NCI-H187 treated with DMSO at 0.1 percent for 48 hours (cell line): ENCODE data around the gene SRD5A3.

ENCODE experiments used
- DNase-seq: peaks from one replicate; lab custom pipeline; 2025; lab: John Stamatoyannopoulos, UW

Gene SRD5A3

DNA sequence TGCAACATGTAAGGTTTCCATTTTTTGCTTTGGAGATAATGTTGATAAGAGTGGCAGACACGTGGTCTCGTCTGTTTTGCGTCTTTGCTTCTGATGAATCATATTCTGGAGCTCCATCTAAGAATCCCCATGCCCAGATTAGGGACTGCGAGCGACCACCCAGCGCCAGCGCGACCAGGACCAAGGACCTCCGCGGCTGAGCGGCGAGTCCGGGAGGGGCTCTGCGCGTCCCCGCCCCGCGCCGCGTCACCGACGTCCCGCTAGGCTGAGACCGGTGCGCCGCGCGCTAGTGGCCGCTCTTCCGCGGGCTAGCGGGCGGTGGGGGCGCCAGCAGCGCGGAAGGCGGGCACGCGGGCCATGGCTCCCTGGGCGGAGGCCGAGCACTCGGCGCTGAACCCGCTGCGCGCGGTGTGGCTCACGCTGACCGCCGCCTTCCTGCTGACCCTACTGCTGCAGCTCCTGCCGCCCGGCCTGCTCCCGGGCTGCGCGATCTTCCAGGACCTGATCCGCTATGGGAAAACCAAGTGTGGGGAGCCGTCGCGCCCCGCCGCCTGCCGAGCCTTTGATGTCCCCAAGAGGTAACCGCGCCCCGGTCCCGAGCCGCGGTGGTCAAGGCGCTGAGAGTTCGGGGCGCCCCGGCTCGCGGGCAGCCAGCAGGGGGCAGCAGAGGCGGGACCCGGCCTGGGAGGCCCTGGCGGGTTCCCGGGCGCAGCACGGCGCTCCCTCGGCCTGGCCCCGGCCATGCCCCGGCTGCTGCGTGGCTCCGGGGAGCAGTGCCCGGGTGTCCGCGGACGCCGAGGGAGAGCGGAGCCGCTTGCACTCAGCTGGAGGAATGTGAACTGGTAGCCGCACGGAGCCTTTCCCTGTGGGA lies at the start of gene SRD5A3:
SRD5A3 (plus strand) TSS at position 263 of the 871 bp plus-strand sequence; CDS start at position 358, 95 bp downstream.
- no peak for DNase-seq

DNA sequence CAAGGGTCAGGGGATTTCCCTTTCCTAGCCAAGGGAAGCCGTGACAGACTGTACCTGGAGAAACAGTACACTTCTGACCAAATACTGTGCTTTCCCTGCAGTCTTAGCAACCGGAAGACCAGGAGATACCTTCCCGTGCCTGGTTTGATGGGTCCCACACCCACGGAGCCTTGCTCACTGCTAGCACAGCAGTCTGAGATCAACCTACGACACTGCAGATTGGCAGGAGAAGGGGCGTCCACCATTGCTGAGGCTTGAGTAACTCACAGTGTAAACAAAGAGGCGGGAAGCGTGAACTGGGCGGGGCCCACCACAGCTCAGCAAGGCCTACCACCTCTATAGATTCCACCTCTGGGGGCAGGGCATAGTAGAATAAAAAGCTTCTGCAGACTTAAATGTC lies 48.7 kb upstream of the SRD5A3 start:
- DNase-seq, result no peak

DNA sequence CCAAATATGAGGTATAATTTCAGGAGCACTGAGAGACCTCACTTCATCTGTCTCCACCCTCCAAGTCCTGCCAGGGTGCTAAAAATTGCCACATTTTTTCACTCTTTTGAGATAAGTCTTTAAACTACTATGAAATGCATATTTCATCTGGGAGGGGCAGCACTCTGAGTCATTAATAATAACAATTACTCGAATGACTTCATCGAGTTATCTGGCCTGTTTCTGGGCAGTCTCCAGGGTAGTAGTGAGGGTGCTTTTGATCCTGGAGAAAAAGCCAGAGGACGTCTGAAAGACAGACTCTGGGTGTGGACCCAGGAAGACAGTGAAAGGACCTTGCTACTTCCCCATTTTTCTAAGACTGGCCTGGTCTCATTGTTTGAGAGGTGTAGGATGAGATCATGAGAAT lies 42.3 kb upstream of the SRD5A3 start:
- DNase-seq, result no peak

DNA sequence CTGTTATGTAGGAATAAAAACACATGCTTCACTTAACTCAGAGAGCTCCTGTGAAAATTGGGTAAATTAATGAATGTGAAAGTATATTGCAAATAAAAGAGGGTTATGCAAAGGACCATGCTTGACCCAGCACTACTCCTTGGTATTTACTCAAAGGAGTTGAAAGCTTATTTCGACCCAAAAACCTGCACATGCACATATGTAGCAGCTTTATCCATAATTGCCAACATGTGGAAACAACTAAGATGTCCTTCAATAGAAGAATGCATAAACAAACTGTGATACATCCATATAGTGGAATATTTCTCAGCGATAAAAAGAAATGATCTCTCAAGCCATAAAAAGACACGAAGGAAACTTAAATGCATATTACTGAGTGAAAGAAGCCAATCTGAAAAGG lies 41.7 kb upstream of the SRD5A3 start:
- DNase-seq, result no peak

DNA sequence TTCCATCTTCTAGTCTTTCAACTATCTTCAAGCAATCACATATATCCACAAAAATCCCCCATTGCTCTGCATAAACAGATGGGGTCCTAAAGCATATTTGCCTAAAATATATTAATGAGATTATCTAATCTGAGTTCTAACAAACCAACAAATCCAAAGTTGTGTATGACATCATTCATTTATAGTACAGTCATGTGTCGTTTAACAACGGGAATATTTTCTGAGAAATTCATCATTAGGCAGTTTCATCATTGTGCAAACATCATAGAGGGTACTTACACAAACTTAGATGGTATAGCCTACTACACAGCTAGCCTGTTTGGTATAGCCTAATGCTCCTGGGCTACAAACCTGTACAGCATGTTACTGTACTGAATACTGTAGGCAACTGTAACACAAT lies 38.0 kb upstream of the SRD5A3 start:
- no peak for DNase-seq

DNA sequence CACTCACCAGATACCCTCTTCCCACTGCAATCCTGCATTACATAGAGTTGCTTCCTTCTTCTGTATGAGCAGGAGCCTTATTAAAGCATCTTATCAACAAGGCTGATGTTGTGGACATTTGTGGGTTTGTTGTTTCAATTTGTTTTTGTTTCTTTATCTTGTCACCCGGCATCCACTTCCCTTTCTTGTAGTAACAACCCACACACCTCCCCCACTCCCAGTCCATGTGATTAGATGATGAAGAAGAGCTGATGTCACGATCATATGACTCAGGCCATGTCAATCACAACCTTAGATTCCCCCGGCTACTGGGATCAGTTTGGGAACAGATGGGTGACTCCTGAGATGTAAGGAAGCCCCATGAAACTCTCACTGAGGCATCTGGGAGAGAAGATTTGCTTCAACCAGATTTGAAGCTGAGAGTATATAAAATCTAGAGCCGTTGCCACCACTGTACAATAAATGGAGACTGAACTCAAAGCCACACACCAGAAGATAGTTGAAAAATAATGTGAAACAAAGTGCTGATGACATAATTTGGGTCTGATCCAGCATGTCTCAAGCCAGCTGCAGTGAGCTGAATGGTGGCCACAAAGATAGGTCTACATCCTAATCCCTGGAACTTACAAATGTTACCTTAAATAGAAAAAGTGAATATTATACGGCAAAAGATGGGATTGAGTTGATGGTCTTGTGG lies 34.1 kb upstream of the SRD5A3 start:
- DNase-seq, result no peak

DNA sequence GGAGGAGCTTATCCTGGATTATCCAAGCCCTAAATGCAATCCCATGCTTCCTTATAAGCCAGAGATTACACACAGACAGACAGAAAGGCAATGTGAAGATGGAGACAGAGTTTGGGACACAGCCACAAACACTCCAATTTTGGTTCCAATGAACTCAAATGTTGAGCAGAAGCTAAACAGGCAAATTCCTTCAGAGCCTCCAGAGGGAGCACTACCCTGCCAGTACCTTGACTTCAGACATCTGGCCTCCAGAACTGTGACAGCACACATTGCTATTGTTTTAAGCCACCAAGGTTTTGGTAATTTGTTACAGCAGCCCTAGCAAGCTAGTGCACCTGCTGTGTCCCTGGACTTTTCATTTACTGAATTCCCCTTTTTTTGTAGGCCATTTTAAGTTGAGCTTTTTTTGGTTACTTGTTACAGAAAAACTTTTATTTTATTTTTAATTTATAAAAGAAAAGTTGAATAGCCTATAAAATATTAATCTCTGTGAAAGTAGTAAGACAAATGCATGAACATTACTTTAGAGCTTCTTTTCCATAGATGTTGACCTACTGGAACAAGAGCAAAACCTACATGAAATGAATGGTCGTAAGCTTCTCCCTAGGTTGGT lies 33.4 kb upstream of the SRD5A3 start:
- DNase-seq, result no peak

DNA sequence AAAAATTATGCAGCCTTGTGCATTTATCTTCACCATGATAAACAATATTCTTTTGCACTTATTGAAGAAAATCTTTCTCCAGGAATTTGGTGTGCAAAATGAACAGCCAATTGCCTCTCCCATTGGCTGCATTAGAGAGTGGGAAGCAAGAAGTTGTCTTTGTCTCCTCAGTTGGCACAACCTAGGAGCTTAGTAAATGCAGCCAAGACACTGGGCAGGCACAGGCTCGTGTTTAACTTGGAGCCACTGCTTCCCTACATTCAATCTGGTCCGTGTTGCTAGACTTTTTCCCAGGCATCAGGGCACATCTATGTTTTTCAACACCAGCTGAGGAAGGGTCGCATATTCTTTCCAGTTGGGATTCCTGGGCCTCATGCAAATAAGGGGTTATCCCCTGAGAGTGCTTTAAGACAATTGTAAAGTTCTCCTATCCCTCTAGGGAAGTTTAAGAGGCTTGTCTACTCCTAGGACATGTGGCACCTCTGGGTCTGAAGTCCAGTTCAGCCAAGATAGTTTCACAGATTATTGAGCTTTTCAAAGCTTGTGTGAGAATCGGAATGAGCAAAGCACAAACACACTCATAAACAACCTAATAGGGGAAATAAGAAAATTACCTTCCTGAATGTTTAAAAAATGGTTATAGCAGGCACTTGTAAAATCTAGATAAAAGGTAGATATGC lies 31.8 kb upstream of the SRD5A3 start:
- no peak for DNase-seq

DNA sequence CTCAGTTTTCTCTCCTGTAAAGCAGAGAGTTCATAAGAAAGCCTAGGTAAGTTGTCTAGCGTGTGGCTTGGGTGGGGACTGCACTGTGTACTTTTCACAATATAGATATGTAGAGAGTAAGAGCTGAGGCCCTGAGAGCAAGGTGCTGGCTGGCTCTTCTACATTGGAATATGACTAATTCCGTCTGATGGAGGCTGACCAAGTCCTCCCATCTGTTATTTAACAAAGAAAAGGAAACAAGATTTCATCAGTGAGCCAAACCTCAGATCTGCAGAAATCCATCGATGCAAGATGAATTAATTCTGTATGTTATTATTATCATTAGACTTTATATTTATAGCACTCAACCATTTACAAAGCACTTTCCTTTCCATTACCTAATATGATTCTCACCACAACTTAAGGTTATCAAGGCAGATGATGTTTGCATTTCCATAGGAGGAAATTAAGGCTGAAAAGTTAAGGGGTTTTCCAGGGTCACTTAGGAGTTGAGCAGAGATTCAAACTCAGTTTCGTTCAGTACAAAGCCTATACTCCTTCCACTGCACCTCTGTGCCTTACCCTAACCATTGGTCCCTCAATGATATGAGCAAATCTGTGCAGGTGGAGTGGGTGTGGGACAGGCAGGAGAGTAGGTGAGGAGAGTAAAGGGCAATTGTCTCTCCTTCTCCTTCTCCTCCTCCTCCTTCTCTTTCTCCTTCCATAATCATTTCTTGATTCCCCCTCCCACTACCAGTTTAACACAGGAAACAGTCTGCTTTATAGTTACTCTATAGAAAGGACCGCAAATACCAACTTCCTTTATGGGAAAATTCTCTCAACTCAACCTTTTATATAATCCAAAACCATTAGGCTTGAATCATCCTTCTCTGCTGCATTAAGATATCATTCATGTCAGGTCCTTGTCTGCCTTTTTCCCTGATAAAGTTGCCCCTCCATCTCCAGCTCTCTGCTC lies 27.6 kb upstream of the SRD5A3 start:
- no peak for DNase-seq

DNA sequence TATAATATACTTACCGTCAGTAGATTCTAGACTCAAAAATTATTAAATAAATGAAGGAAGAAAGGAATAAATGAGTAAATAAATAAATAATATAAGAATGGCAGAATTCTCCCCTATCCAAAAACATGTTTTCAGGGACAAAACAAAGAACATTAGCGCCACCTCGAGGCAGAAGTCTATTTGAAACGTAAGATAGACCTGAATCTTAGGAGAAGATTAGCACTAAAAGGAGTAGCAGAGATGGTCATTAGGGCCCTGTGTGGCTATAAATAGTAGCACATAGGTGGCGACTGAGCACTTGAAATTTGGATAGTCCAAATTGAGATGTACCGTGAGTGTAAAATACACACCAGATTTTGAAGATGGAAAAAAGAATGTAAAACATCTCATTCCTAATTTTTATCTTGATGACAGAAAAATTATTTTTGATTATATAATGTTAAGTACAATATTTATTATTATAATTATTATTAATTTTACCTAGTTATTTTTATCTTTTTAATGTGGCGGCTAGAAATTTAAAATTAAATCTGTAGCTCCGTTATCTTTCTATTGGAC lies 24.3 kb upstream of the SRD5A3 start:
- peak; percentile 70 for DNase-seq

DNA sequence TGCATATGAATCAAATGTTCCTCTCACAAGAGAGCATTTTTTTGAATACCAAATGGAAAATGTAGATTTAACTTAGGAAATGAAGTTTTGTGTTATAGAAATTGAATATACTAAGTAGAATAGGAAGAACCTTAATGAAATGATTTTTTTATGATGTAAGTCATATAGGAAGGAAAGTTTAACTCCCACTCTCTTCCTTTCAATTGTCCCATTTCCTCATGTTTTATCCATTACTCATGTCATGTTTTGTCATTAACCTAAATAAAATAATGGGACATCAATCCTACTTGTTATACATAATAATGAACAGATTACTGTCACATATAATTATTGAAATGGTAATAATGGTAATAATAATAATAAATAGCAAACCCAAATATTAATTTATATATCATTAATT lies 22.7 kb upstream of the SRD5A3 start:
- DNase-seq, result no peak

DNA sequence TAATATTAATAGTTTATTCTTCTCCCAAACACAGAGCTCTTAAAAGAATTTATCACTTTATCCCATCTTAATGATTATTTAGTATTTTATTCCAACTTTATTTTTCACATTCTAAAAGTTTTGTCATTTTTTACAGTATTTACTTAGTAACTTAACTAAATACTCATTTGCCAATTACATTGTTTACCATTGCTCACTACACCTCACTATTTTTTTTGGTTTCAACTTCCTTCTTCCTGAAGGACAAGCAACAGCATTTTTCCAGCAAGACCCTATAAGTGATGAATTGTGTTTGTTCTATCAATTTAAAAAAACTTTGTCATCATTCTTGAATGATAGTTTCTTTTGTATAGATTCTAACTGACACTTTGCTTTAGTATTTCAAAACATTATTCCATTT lies 19.4 kb upstream of the SRD5A3 start:
- DNase-seq, result no peak

DNA sequence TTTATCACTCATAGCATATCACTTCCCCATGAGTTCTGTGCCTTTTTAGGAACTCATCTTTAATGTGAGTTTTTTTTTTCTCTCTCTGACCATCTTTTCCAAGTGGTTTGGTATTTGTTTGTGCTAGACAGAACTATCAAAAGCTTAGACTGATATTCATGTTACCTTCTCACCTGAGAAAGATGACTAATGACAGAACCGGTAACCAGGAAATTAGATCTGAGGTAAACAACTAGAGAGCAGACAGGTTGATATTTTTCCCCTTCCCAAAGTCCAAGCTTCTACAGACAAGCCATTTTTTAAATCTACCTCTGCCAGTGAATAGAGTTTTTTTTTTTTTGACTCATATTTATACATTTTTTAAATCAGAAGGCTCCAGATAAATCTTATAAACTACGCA lies 17.0 kb upstream of the SRD5A3 start:
- DNase-seq, result no peak

DNA sequence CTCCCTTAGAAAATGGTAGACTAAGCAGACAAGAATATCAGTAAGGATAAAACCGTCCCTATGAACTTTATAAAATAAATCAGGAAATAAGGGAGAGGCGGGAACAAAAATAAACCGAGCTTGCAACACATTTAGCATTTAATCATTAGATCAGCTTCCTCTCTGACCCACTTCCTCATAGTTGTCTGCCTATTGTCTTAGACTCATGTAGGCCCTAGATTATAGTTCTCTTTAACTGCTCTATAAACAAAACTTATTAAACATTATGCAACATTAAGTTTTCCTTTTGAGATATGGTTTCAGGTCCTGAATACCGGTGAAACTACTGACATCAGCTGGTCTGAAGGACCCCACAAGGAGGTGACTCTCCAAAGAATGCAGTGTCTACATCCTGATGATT lies 15.8 kb upstream of the SRD5A3 start:
- no peak for DNase-seq

DNA sequence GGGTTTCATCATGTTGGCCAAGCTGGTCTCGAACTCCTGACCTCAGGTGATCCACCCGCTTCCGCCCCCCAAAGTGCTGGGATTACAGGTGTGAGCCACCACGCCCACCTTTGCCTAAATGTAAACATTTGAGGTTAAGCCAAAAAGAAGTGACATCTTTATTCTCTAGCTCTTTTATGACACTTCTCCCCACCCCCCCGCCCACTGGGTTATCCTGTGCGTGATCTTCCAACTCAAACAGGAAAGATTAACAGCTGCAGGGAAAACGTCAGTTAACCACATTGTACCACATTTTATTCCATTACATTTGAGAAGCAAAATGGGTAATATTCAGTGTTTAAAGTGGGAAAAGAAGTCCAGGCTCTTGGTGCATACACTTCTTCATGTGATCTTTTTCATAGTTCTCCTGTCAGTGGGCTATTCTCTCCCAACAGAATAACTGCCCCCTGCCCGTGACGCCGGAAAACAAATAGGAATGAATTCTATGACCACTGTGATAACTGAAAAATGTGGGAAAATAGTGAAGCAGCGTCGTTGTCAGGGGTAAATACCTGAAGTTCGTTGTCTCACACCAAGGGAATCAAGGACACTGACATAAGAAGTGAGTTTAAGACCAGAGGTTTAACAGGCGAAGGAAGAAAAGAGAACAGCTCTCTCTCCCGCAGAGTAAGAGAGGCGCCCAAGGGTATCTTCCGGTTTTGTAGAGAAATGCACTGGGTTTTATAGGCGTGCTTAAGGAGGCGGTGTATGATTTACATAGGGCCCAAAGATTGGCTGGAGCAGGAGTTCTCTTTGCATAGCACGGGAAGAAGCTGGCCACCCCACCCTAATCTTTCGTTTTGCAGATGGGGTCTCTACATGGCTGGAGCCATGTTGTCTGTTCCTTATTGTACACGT lies 9.7 kb upstream of the SRD5A3 start:
- DNase-seq, result no peak

DNA sequence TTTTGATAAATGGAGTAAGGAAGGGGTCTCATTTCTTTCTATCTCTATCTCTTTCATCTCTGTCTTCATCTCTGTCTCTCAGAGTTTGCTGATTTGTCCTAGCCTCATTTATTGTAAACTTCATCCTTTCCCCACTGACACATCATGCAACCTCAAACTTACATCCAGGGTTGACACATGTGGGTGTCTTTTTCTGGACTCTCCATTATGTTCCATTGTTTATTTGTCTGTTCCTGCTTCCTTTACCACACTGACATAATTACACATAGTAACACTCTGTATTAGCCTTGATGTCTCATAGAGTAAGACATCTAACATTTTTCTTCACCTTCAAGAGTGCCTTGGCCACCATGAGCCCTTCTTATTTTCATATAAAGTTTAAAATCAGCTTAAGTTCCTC lies 8.1 kb upstream of the SRD5A3 start:
- DNase-seq, result no peak

DNA sequence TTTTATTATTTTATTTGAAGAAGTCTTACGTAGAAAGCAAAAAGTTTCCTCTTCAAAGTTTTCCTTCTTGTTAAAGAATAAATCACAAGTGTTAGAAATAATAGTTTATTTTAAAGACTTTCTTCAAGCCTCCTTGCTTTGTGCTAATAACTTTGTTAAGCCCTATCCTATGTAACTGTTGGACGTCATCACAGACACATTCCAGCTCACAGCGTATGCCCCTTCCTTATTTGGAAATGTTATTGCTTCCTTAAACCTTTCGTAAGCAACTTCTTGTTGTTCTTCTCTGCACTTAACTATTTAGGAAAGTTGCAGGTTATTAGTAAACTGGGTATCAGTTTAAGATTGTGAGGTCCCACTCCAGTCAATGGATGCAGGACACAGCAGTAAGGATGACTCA lies 7.6 kb upstream of the SRD5A3 start:
- DNase-seq, result no peak

DNA sequence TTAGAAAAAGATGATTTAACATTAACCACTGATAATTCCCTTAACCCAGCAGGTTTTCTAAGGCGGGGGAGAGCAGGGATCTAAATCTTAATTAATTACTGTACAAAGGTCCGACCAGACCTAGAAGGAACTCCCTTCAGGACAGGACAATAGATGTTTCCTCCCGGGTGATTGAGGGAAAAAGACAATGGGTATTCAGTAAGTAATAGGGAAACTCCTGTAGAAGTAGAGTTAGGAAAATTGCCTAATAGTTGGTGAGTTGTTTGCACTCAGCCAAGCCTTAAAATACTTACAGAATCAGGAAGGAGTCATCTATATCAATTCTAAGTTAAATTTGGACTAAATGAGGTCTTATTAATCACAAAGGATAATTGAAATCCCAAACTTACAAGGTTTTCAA lies 5.8 kb upstream of the SRD5A3 start:
- no peak for DNase-seq

DNA sequence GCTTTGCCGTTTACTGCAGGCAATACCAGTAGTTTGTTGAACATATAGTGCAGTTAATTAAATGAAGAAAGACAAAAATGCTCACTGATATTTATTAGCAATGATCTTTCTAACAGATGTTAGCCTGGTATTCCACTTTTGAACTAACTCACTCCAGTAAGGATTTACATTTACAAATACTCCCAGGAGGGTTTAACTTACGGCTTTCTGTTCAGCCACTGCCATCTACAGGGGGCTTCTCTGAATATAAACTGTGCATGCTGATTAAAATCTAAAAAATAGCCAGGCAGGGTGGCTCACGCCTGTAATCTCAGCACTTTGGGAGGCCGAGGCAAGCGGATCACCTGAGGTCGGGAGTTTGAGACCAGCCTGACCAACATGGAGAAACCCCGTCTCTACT lies 2.2 kb upstream of the SRD5A3 start:
- no peak for DNase-seq

DNA sequence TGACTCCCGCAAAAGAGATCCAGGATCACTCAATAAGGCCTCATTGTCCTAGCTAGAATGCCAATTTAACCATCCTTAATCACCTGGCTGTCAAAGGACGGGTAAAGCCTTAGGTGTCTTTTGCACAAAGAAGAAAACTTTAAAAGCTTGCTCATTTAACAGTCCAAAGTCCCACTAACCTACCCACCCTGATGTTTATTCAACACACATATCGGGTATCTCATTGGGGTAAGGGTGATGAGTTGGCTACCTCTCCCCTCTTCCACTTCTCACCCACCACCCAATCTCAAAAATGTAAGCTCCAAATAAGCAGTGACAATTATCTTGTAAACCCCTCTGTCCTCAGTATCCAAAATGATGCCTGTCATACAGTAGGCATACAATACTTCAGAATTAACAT lies 988 bp upstream of the SRD5A3 start:
- no peak for DNase-seq
